T-cell (primary cell): ENCODE results near the gene SRSF10. TPM values are rescaled to one million over a fixed set of nuclear protein-coding genes. Genes with fewer than 3 reads are reported as not detected.
"Not testable (repeated sequence)": the region's sequence is repeated elsewhere in the genome, so short reads cannot be mapped to it uniquely, and the experiment has no call there.

Source experiments
- ATAC-seq, 4 experiments: fragments of 200-7000 bp in 3 of 4; fragments of 150-1000 bp in 1 of 4; cut with Tn5 transposase; replicated peaks in 1 of 4; 1 replicate in 3 of 4; 2 replicates in 1 of 4; pipeline ENCODE4 v1.10.0; 2021; ENCODE audit warnings: moderate library complexity in 3 of 4, mild to moderate bottlenecking in 2 of 4, moderate number of reproducible peaks in 1 of 4
- CTCF ChIA-PET, 2 donors: fragments of 300-600 bp; sonication (Branson Sonifier 250); formaldehyde crosslinking; loops; one replicate each; lab custom pipeline; 2022; ENCODE audit warnings: antibody characterized with exemption in 2 of 2; lab: Charles Lee
- POLR2A ChIA-PET, 2 donors: fragments of 300-600 bp; sonication (Branson Sonifier 250); formaldehyde crosslinking; loops; one replicate each; lab custom pipeline; 2022; ENCODE audit warnings: antibody characterized with exemption in 2 of 2; lab: Charles Lee
- DNase-seq, 35 experiments: peaks; one replicate each; pipeline versions ENCODE4 v3.0.0 to v3.0.0-alpha.2; 2013 to 2023
- H3K27ac ChIP-seq: one replicate; pipeline ENCODE4 v1.5.1; 2013; ENCODE audit warnings: low read length
- H3K27me3 ChIP-seq, 2 experiments: replicated peaks in 1 of 2; 1 replicate in 1 of 2; 2 replicates in 1 of 2; pipeline versions ENCODE4 v1.6.1 to v1.7.0; 2013; ENCODE audit warnings: low read length in 1 of 2, mixed read lengths in 1 of 2; ENCODE audit not compliant: control insufficient read depth in 2 of 2, insufficient read depth in 2 of 2; ENCODE audit errors: extremely low read depth in 1 of 2
- H3K36me3 ChIP-seq, 2 donors: 1 replicate in 1 of 2; 2 replicates in 1 of 2; pipeline versions ENCODE4 v1.6.1 to v1.7.0; 2013; ENCODE audit warnings: low read length in 1 of 2; ENCODE audit not compliant: control insufficient read depth in 2 of 2, insufficient read depth in 1 of 2; ENCODE audit errors: extremely low read depth in 1 of 2
- H3K4me1 ChIP-seq, 2 experiments: 1 replicate in 1 of 2; 2 replicates in 1 of 2; pipeline versions ENCODE4 v1.6.1 to v1.7.0; 2013; ENCODE audit warnings: low read length in 2 of 2, mixed read lengths in 1 of 2; ENCODE audit not compliant: insufficient read depth in 2 of 2, control insufficient read depth in 1 of 2; ENCODE audit errors: extremely low read depth in 1 of 2
- H3K4me3 ChIP-seq, 2 donors: 1 replicate in 1 of 2; 2 replicates in 1 of 2; pipeline versions ENCODE4 v1.5.1 to v1.7.0; 2013; ENCODE audit warnings: mild to moderate bottlenecking in 2 of 2, low read length in 1 of 2, moderate library complexity in 1 of 2; ENCODE audit not compliant: control insufficient read depth in 1 of 2; ENCODE audit errors: extremely low read depth in 1 of 2
- H3K9me3 ChIP-seq: 2 replicates; pipeline ENCODE4 v1.7.0; 2013
- H3K27ac Mint-ChIP-seq, 2 donors: one replicate each; pipeline ENCODE4 v1.8.0; 2020 to 2021; ENCODE audit warnings: mild to moderate bottlenecking in 2 of 2, mixed read lengths in 2 of 2
- H3K27me3 Mint-ChIP-seq, 2 donors: one replicate each; pipeline ENCODE4 v1.8.0; 2021 to 2022; ENCODE audit warnings: mixed read lengths in 2 of 2
- H3K36me3 Mint-ChIP-seq: one replicate; pipeline ENCODE4 v1.8.0; 2021; ENCODE audit warnings: mixed read lengths
- H3K4me1 Mint-ChIP-seq, 3 donors: one replicate each; pipeline ENCODE4 v1.8.0; 2020 to 2022; ENCODE audit warnings: mixed read lengths in 3 of 3, mild to moderate bottlenecking in 1 of 3
- H3K4me3 Mint-ChIP-seq, 3 donors: one replicate each; pipeline ENCODE4 v1.8.0; 2020 to 2022; ENCODE audit warnings: mild to moderate bottlenecking in 3 of 3, mixed read lengths in 3 of 3, moderate library complexity in 3 of 3
- H3K9me3 Mint-ChIP-seq, 3 donors: one replicate each; pipeline ENCODE4 v1.8.0; 2020 to 2022; ENCODE audit warnings: mixed read lengths in 3 of 3
- WGBS: methylation state at CpG from one replicate; pipeline ENCODE4 v1.1.5; 2013; ENCODE audit warnings: missing lambda C conversion rate; ENCODE audit not compliant: insufficient coverage; 5-methylcytosine and 5-hydroxymethylcytosine counted together
- total RNA-seq, 35 experiments: library from RNA in 6 of 35; stranded (reverse) in 6 of 35; fragments of 120-200 nt in 1 of 35; gene quantifications; one replicate each; pipeline versions ENCODE4 v1.2.1 to v1.2.4 and lab custom pipeline; 2013 to 2026

SRSF10 gene
- total RNA-seq, 5 donors from 2014 or later (not counting 1 experiment from before 2014, with no cell fraction given), result 145 to 240 (median 153) TPM

GRCh38 chr1:24008574-24009184, 28.6 kb upstream of the SRSF10 start:
- peaks cover 9 to 17% of the 10 kb centered on the region in 2 donors for H3K27me3 Mint-ChIP-seq
- H3K36me3 Mint-ChIP-seq, H3K27ac Mint-ChIP-seq, H3K9me3 ChIP-seq, DNase-seq, H3K9me3 Mint-ChIP-seq, H3K4me3 Mint-ChIP-seq, H3K4me3 ChIP-seq, H3K27ac ChIP-seq, ATAC-seq, H3K4me1 ChIP-seq, H3K27me3 ChIP-seq, H3K4me1 Mint-ChIP-seq, H3K36me3 ChIP-seq, CTCF ChIA-PET: not testable (repeated sequence)
- 50% methylated on average over 1 of the region's 3 CpGs for WGBS
- POLR2A ChIA-PET, result interaction anchor here in 1 of 2 donors (0.6 kb wide), 1 partner anchor 48 kb away, joined by 3 read pairs; no protein-coding TSS in a partner anchor

DNA sequence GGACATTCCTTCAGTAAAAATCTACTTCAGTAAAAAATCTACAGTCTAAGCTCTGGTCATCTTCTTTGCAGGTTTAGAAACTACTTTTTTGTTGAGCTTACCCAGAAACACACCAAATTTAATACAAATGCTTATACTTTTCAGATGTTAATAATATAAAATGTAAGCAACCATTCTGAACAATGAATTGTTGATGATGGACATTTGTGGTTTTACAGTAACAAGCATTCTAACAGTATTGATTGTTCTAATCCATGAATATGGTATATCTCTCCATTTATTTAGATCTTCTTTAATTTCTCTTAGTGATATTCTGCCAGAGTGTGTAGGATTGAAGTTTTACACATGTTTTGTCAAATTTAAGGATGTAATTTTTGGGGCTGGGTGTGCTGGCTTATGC, 27.0 kb upstream of the SRSF10 start:
- H3K9me3 ChIP-seq, result no peaks in the 10 kb centered on the region
- H3K36me3 Mint-ChIP-seq, result no peaks in the 10 kb centered on the region
- H3K27ac ChIP-seq, result no peak overlapping the region
- no peak overlapping the region for H3K27ac Mint-ChIP-seq
- peaks cover 0 to 4% of the 10 kb centered on the region in 2 experiments for H3K27me3 ChIP-seq
- peaks cover 11 to 15% of the 10 kb centered on the region in 2 donors for H3K27me3 Mint-ChIP-seq
- H3K36me3 ChIP-seq, result no peaks in the 10 kb centered on the region
- ChIA-PET POLR2A (interaction anchor here in 1 of 2 donors (0.7 kb wide), 1 partner anchor 17 kb away, joined by 6 read pairs; no protein-coding TSS in a partner anchor), CTCF (interaction anchor here in 1 of 2 donors (0.6 kb wide), 1 partner anchor 1214 kb away, joined by 3 read pairs; no protein-coding TSS in a partner anchor)
- no peaks in the 10 kb centered on the region for H3K9me3 Mint-ChIP-seq
- no peak overlapping the region for H3K4me3 Mint-ChIP-seq
- no peaks in the 10 kb centered on the region for H3K4me1 ChIP-seq
- ATAC-seq (no peak), DNase-seq (no peak)
- no peak overlapping the region for H3K4me3 ChIP-seq
- H3K4me1 Mint-ChIP-seq, result peaks cover 0 to 5% (median 0%) of the 10 kb centered on the region in 3 donors

GRCh38 chr1:24005163-24005562, 25.0 kb upstream of the SRSF10 start:
- no peaks in the 10 kb centered on the region for H3K36me3 ChIP-seq
- WGBS, result 98% methylated on average over 3 of the region's 3 CpGs
- Mint-ChIP-seq H3K9me3 (no peaks in the 10 kb centered on the region), H3K4me1 (peaks cover 0 to 5% (median 0%) of the 10 kb centered on the region in 3 donors), H3K27ac (no peak overlapping the region), H3K4me3 (no peak overlapping the region), H3K36me3 (no peaks in the 10 kb centered on the region), H3K27me3 (peaks cover 11 to 14% of the 10 kb centered on the region in 2 donors)
- H3K4me1 ChIP-seq, result no peaks in the 10 kb centered on the region
- H3K9me3 ChIP-seq, result no peaks in the 10 kb centered on the region
- POLR2A ChIA-PET, result no interaction called here
- H3K4me3 ChIP-seq, result no peak overlapping the region
- no peak for ATAC-seq
- no peaks in the 10 kb centered on the region for H3K27me3 ChIP-seq
- H3K27ac ChIP-seq, result no peak overlapping the region
- no peak for DNase-seq
- CTCF ChIA-PET, result no interaction called here

DNA sequence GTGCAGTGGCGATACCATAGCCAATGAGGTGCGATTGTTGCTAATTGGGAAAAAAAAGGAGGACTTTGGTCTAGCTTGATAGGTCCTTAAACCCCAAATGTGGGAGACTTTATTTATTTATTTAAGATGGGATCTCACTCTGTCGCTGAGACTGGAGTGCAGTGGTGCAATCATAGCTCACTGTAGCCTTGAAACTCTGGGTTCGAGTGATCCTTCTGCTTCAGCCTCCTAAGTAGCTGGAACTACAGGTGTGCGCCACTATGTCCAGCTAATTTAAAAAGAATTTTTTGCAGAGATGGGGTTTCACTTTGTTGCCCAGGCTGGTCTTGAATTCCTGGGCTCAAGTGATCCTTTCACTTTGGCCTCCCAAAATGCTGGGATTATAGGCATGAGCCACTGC, 24.0 kb upstream of the SRSF10 start:
- no peaks in the 10 kb centered on the region for H3K9me3 Mint-ChIP-seq
- Histone ChIP-seq H3K36me3 (no peaks in the 10 kb centered on the region), H3K4me1 (no peaks in the 10 kb centered on the region), H3K9me3 (no peaks in the 10 kb centered on the region), H3K27ac (no peak overlapping the region), H3K27me3 (no peaks in the 10 kb centered on the region), H3K4me3 (no peak overlapping the region)
- DNase-seq (no peak), ATAC-seq (no peak)
- 89% methylated on average over 4 of the region's 5 CpGs for WGBS
- no peak overlapping the region for H3K27ac Mint-ChIP-seq
- POLR2A ChIA-PET, result no interaction called here
- no peaks in the 10 kb centered on the region for H3K36me3 Mint-ChIP-seq
- CTCF ChIA-PET, result no interaction called here
- H3K4me1 Mint-ChIP-seq, result peaks cover 0 to 5% (median 0%) of the 10 kb centered on the region in 3 donors
- H3K4me3 Mint-ChIP-seq, result no peak overlapping the region
- peaks cover 4 to 11% of the 10 kb centered on the region in 2 donors for H3K27me3 Mint-ChIP-seq

DNA sequence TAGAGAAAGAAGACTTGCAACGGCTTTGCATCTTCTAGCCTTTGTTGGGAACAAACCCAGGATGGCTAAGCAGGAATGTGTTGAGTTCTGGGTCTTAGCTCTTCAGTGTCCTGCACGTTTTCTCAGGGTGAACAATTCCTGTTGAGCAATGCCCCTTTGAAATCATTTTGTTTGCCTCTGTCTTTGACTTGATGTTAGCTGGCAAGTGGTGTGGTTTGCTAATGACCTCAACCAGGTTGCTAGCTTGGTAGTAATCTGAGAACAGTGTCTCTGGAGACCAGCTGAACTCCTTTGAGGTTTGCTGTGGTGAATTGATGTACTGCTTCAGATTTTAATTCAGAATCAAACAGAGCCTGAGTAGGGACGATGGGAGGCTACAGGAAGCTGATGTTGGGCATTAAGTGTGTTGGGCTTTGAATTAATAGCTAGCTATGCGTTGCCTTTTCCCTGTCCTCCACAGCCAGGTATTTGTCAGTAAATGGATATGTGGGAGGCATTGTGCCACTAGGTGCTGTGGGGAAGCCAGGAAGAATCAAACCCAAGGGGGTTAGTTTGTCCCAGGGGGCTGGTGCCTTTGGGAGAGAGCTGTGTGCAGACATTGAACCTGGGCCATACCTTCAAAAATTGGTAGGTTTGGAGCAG, 23.3 kb upstream of the SRSF10 start:
- no peak overlapping the region for H3K27ac Mint-ChIP-seq
- no peaks in the 10 kb centered on the region for H3K9me3 ChIP-seq
- POLR2A ChIA-PET, result no interaction called here
- no peaks in the 10 kb centered on the region for H3K36me3 Mint-ChIP-seq
- no peaks in the 10 kb centered on the region for H3K9me3 Mint-ChIP-seq
- ATAC-seq (no peak), DNase-seq (no peak)
- CTCF ChIA-PET, result interaction anchor here in 1 of 2 donors (0.6 kb wide), 1 partner anchor 16 kb away, joined by 3 read pairs; no protein-coding TSS in a partner anchor
- no peaks in the 10 kb centered on the region for H3K27me3 ChIP-seq
- no peak overlapping the region for H3K4me3 ChIP-seq
- WGBS, result 58% methylated on average over 3 of the region's 4 CpGs
- no peak overlapping the region for H3K27ac ChIP-seq
- H3K4me3 Mint-ChIP-seq, result no peak overlapping the region
- no peaks in the 10 kb centered on the region for H3K36me3 ChIP-seq
- H3K27me3 Mint-ChIP-seq, result peaks cover 4 to 11% of the 10 kb centered on the region in 2 donors
- no peaks in the 10 kb centered on the region for H3K4me1 ChIP-seq
- H3K4me1 Mint-ChIP-seq, result peaks cover 0 to 5% (median 0%) of the 10 kb centered on the region in 3 donors

DNA sequence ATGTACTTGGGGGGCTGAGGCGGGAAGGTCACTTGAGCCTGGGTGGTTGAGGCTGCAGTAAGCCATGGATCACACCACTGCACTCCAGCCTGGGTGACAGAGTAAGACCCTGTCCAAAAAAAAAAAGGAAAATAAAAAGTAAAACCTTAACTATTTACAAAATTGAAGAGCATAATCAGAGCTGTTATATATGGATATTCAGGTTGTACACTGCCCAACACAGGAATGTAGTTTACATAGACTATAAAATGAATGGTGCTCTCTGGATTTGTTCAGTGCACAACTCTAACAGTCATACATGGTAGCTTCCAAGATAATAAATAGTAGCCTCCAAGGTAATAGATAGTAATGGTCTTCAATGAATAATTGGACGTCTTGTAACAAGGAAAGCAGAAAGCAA, 22.6 kb upstream of the SRSF10 start:
- H3K27me3 Mint-ChIP-seq, result peaks cover 4 to 11% of the 10 kb centered on the region in 2 donors
- no peaks in the 10 kb centered on the region for H3K36me3 Mint-ChIP-seq
- no peaks in the 10 kb centered on the region for H3K9me3 Mint-ChIP-seq
- no peak overlapping the region for H3K27ac Mint-ChIP-seq
- Histone ChIP-seq H3K4me1 (no peaks in the 10 kb centered on the region), H3K9me3 (no peaks in the 10 kb centered on the region), H3K27me3 (no peaks in the 10 kb centered on the region), H3K4me3 (no peak overlapping the region), H3K36me3 (no peaks in the 10 kb centered on the region), H3K27ac (no peak overlapping the region)
- ChIA-PET CTCF (no interaction called here), POLR2A (interaction anchor here in 1 of 2 donors (0.5 kb wide), 1 partner anchor 24 kb away, joined by 6 read pairs; no protein-coding TSS in a partner anchor)
- DNase-seq (no peak), ATAC-seq (no peak)
- WGBS, result no CpG with 5 or more reads among the region's 2 CpGs
- H3K4me1 Mint-ChIP-seq, result peaks cover 0 to 5% (median 0%) of the 10 kb centered on the region in 3 donors
- no peak overlapping the region for H3K4me3 Mint-ChIP-seq
